Suprapubic skin (tissue), 3 donors: ENCODE results near the gene AGMAT.

Experiments used
- POLR2AphosphoS5 ChIP-seq, 3 donors: sonication (generic); formaldehyde crosslinking; IDR thresholded peaks; one replicate each; pipeline ENCODE4 v1.6.1; 2017; ENCODE audit warnings: antibody characterized with exemption in 3 of 3
- TF ChIP-seq, protein P1 (sequence below), 2 donors: fragments of 200-600 bp in 1 of 2; fragments of 450-650 bp in 1 of 2; sonication (generic) in 1 of 2; IDR thresholded peaks; one replicate each; pipeline ENCODE4 v1.5.1; 2016 to 2019; ENCODE audit warnings: antibody characterized with exemption in 2 of 2, mild to moderate bottlenecking in 1 of 2, moderate library complexity in 1 of 2

GRCh38 chr1:15618077-15618654 lies 33.3 kb upstream of the AGMAT start:
- no peak for TF ChIP-seq POLR2AphosphoS5 (IDR thresholded peaks at IDR 0.05)
- TF ChIP-seq, protein P1, sequence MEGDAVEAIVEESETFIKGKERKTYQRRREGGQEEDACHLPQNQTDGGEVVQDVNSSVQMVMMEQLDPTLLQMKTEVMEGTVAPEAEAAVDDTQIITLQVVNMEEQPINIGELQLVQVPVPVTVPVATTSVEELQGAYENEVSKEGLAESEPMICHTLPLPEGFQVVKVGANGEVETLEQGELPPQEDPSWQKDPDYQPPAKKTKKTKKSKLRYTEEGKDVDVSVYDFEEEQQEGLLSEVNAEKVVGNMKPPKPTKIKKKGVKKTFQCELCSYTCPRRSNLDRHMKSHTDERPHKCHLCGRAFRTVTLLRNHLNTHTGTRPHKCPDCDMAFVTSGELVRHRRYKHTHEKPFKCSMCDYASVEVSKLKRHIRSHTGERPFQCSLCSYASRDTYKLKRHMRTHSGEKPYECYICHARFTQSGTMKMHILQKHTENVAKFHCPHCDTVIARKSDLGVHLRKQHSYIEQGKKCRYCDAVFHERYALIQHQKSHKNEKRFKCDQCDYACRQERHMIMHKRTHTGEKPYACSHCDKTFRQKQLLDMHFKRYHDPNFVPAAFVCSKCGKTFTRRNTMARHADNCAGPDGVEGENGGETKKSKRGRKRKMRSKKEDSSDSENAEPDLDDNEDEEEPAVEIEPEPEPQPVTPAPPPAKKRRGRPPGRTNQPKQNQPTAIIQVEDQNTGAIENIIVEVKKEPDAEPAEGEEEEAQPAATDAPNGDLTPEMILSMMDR (IDR thresholded peaks at IDR 0.05), result no peak
